NT2/D1 (cell line): Measurements from ENCODE around the gene GTPBP4.

Experiments
- SUZ12 ChIP-seq: IDR thresholded peaks from 2 replicates; pipeline ENCODE4 v1.6.1; 2011; ENCODE audit not compliant: insufficient read length, insufficient read depth; ENCODE audit errors: extremely low read depth
- YY1 ChIP-seq: IDR thresholded peaks from 2 replicates; pipeline ENCODE4 v1.6.1; 2011; ENCODE audit not compliant: insufficient read length, insufficient read depth
- ZNF274 ChIP-seq: IDR thresholded peaks from 2 replicates; pipeline ENCODE4 v1.6.1; 2011; ENCODE audit warnings: mild to moderate bottlenecking, low read depth, low read length

- TF ChIP-seq ZNF274 = no peak
- no peak for TF ChIP-seq YY1
- TF ChIP-seq SUZ12 = no peak
These were observed 21.6 kb upstream of the GTPBP4 start for GRCh38 chr10:966466-967235.
